ENCODE data around the gene PCYT2. TPM values are rescaled to one million over a fixed set of nuclear protein-coding genes. Genes with fewer than 3 reads are reported as not detected.
A peak's percentile ranks its signal among the peaks of the same experiment; 100 is the strongest.
"Not testable (repeated sequence)": the region's sequence is repeated elsewhere in the genome, so short reads cannot be mapped to it uniquely, and the experiment has no call there.

PCYT2 gene
- total RNA-seq, 4 donors from 2014 or later: 18.6 to 38.5 (median 34.6) TPM

DNA sequence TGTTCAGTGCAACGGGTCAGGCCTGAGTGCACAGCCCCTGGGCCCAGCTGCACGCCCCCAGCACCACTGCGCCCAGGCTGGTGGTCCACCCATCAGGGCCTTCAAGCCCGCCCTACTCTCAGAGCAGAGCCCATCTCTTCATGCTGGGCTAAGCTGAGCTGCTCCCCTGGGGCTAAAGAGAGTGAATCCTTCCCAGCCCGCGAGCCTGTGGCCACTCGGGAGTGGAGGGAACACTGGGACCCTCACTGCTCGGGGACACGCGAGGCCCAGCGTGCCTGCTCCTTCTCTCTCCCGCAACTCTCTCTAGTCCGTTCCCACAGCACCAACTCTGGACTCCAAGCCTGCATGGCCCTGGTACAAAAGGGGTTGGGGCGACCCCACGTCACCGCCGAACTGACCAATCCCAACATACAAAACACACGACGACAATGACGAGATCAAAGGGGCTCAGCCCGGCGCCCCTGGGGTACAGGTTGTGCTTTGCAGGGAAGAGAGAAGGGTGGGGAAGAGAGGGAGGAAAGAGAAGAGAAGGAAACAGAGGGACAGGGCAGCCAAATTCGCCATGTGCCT, 10.9 kb upstream of the PCYT2 start:
- WGBS, 2 donors: 67 to 97% methylated on average over 3 to 5 of the region's 23 CpGs
- peak overlapping the region in 3 of 4 donors; percentile 21 to 99 (median 81) for H3K27ac ChIP-seq
- TF ChIP-seq POLR2A (IDR thresholded peaks at IDR 0.05): no peak
- TF ChIP-seq CTCF (IDR thresholded peaks at IDR 0.05): no peak
- intact Hi-C loops (cut with DNase I): no loop called here
- H3K27me3 ChIP-seq: no peaks in the 10 kb centered on the region
- no peak for DNase-seq
- no peaks in the 10 kb centered on the region for H3K9me3 ChIP-seq
- H3K4me1 ChIP-seq: peaks cover 67 to 92% (median 73%) of the 10 kb centered on the region in 3 donors
- no peak overlapping the region for H3K4me3 ChIP-seq
- H3K36me3 ChIP-seq: peaks cover 11 to 41% (median 17%) of the 10 kb centered on the region in 3 donors

DNA sequence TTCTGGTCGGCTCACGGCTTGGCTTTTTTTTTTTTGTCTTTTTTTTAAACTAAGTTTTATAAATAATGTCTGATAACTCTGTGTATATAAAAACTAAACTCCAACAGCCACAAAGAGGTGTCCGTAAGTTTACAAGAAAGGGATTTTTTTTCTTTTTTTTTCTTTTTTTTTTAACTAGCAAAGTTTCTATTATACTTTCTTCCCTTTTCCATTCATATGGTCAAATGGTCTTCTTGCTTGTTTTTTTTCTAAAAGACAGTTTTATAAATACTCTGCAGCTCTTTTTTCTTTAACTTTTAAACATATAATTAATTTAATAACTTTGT, 10.3 kb upstream of the PCYT2 start:
- H3K9me3 ChIP-seq: no peaks in the 10 kb centered on the region
- WGBS, 2 donors: 83 to 88% methylated on average over 3 of the region's 3 CpGs
- H3K4me1 ChIP-seq: peaks cover 73 to 96% (median 77%) of the 10 kb centered on the region in 3 donors
- H3K27me3 ChIP-seq: no peaks in the 10 kb centered on the region
- H3K4me3 ChIP-seq: no peak overlapping the region
- intact Hi-C loops (cut with DNase I): no loop called here
- DNase-seq: no peak
- TF ChIP-seq POLR2A (IDR thresholded peaks at IDR 0.05): no peak
- no peak for TF ChIP-seq CTCF (IDR thresholded peaks at IDR 0.05)
- H3K27ac ChIP-seq: peak overlapping the region in 2 of 4 donors; percentile 21 to 99
- peaks cover 11 to 41% (median 17%) of the 10 kb centered on the region in 3 donors for H3K36me3 ChIP-seq

- WGBS, 2 donors: 78 to 80% methylated on average over 16 of the region's 33 CpGs
- H3K36me3 ChIP-seq: peaks cover 11 to 43% (median 19%) of the 10 kb centered on the region in 3 donors
- no peak for TF ChIP-seq CTCF (IDR thresholded peaks at IDR 0.05)
- no peak for TF ChIP-seq POLR2A (IDR thresholded peaks at IDR 0.05)
- H3K4me1 ChIP-seq: peaks cover 74 to 96% (median 75%) of the 10 kb centered on the region in 3 donors
- H3K27ac ChIP-seq: peak overlapping the region in 3 of 4 donors; percentile 84 to 99 (median 98)
- no peaks in the 10 kb centered on the region for H3K9me3 ChIP-seq
- DNase-seq: no peak
- H3K27me3 ChIP-seq: no peaks in the 10 kb centered on the region
- no peak overlapping the region for H3K4me3 ChIP-seq
- intact Hi-C loops (cut with DNase I): no loop called here
These were observed 9.7 kb upstream of the PCYT2 start for GRCh38 chr17:81920612-81921536.

DNA sequence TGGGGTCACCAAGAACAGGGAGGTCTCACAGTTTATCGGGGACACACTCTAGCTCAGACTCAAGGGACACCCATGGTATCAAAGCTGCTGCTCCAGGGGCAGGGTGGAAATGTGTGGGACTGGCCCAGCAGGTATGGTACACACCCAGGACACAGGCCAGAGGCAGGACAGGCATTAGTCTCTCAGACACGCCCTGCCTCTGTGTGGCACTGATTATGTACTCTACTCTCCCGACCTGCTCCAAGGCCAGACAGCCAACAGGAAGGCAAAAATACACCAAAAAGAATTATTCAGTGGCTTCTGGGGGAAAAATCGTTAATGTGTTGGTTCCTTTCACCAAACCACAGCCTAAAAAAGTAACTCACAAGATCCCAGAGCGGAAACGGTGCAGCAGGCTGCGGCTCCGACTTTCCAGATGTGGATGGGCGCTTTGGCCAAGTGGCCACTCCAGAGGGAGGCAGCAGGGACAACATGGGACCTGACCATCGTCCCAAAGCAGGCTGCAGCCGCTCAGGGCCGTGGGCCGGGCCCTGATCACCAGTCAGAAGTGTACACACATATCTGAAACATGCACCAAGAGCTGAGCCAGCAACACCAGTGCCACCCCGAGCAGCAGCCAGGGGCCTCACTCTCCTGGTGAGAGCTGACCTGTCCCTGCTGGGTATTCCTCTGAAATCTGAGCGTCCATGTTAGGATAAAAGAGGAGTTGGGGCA, 7.8 kb upstream of the PCYT2 start:
- Histone ChIP-seq H3K36me3 (peaks cover 27 to 62% (median 36%) of the 10 kb centered on the region in 3 donors), H3K4me1 (peaks cover 57 to 88% (median 58%) of the 10 kb centered on the region in 3 donors), H3K27ac (peak overlapping the region; percentile 84 to 99 (median 94)), H3K27me3 (no peaks in the 10 kb centered on the region), H3K4me3 (peak overlapping the region in 2 of 4 donors; percentile 61 to 73), H3K9me3 (no peaks in the 10 kb centered on the region)
- peak in 1 of 4 donors; percentile 13 for TF ChIP-seq POLR2A (IDR thresholded peaks at IDR 0.05)
- TF ChIP-seq CTCF (IDR thresholded peaks at IDR 0.05): no peak
- DNase-seq: no peak
- 69 to 72% methylated on average over 8 to 13 of the region's 15 CpGs for WGBS, 2 donors
- intact Hi-C loops (cut with DNase I): no loop called here

- intact Hi-C loops (cut with DNase I); H3K9me3 ChIP-seq; H3K27me3 ChIP-seq; DNase-seq: not testable (repeated sequence)
- Histone ChIP-seq H3K4me3 (peak overlapping the region; percentile 61 to 100 (median 86)), H3K36me3 (peaks cover 34 to 69% (median 42%) of the 10 kb centered on the region in 3 donors), H3K4me1 (peaks cover 51 to 88% (median 51%) of the 10 kb centered on the region in 3 donors), H3K27ac (peak overlapping the region; percentile 84 to 99 (median 94))
- WGBS, 2 donors: 27% methylated on average over 6 to 8 of the region's 9 CpGs
These were observed 7.1 kb upstream of the PCYT2 start for GRCh38 chr17:81918333-81918669.
